Hair follicular keratinocyte (primary cell): ENCODE data around the gene RARRES1. TPM values are rescaled to one million over a fixed set of nuclear protein-coding genes. Genes with fewer than 3 reads are reported as not detected.

Experiments used
- total RNA-seq: library from RNA; depleted of rRNA; stranded (reverse); fragments of >200 nt; gene quantifications from 2 replicates; pipeline ENCODE4 v1.2.3, GENCODE V29; 2015

RARRES1 gene, protein sequence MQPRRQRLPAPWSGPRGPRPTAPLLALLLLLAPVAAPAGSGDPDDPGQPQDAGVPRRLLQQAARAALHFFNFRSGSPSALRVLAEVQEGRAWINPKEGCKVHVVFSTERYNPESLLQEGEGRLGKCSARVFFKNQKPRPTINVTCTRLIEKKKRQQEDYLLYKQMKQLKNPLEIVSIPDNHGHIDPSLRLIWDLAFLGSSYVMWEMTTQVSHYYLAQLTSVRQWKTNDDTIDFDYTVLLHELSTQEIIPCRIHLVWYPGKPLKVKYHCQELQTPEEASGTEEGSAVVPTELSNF
- not detected in 2 replicates for total RNA-seq

DNA sequence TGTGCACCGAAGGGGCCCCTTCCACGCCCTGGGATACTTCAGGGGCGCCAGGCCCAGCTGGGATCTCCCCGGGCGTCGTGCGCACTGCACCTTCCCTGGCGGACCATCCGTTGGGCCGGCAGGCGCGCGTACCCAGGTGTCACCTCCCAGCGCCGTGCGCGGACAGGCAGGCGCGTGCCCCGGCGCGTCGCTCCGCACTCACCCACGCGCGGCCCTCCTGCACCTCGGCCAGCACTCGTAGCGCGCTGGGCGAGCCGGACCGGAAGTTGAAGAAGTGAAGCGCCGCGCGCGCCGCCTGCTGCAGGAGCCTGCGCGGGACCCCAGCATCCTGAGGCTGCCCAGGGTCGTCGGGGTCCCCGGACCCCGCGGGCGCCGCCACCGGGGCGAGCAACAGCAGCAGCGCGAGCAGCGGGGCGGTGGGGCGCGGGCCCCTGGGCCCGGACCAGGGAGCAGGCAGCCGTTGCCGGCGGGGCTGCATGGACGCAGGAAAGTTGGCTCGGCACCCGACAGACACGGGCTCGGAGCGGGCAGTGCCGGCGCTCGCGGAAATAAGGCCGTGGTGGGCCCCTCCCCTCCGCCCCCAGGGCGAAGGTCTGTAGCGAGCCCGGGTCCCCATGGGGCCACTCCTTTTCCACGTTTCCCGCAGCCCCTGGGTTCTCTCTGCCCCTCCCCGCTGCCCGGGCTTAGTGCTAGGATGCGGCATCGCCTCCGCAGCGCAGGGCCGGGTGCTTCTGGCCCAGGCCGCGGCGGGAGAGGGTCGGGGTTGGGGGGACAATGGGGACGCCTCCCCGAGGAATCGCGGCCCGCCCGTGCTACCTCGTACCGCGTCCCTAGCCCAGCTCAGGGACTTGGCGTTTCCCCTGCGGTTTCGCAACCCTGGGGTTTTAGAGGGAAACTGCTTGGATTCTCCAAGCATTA, at the start of gene RARRES1:
RARRES1 (minus strand) TSS at position 520 of the 918 bp plus-strand sequence; CDS start at position 478, 42 bp downstream.

DNA sequence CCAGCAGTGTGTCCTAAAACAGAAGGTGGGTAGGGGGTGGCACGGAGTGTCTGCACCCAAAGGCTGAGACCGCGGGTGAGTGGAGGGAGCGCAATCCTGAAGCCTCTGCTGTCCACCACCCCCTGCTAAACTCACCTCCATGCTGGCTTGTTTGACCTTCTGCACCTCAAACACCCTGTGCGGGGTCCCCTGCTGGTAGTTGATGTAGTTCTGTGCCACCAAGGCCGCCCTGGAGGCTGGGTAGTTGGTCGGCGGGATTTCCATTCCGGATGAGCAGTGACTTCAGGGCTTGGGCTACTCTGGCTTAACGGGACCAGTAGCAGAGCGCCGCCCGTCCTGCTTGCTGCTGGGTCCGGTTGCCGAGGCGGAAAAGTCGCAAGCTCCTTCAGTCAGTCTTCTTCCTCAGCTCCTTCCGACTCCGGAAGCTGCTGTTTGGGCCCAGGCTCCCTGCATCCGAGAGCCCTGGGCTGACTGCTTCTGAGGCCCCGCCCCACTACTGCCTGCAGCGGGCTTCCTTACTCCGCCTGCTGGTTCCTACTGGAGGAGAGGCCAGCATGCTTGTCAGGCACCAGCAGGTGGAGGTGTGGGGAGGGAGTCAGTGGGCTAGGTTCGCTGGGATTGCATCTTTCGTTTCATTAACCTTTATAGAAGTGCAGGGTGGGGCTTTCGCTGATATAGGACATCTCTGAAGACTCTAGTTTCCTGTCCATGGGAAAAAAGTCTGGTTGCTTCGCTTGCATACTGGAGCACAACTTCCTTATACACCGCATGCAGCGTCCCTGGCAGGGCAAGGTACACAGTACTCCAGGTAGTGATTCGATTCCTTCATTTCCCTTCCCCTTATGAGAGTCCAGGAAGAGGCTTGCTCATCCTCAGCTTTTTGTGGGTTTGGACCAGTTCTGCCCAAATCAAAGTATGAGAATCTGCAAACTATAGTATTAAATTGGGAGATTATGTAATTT, 59.8 kb downstream of the RARRES1 start, which contains the start of gene LXN:
LXN (minus strand) TSS at position 434 of the 962 bp plus-strand sequence; CDS start at position 264, 170 bp downstream.

Other genes with a start within 250 kb of the RARRES1 start
- gene MLF1, start 161.3 kb downstream of the RARRES1 start, total RNA-seq: 7.5 and 9.1 TPM in 2 replicates
- gene GFM1, start 87.9 kb downstream of the RARRES1 start, total RNA-seq: 28.6 and 54.4 TPM in 2 replicates
- gene LXN, start 59.8 kb downstream of the RARRES1 start, total RNA-seq: 7.6 and 8.3 TPM in 2 replicates
- 22.8 and 30.5 TPM in 2 replicates for gene MFSD1, start 69.6 kb upstream of the RARRES1 start, total RNA-seq